Measurements from ENCODE around the gene CRTC1.
A peak's percentile ranks its signal among the peaks of the same experiment; 100 is the strongest.
"Not testable (repeated sequence)": the region's sequence is repeated elsewhere in the genome, so short reads cannot be mapped to it uniquely, and the experiment has no call there.

CRTC1 gene

GRCh38 chr19:18815673-18816072, 132.2 kb downstream of the CRTC1 start:
- no peak for DNase-seq

- DNase-seq: not testable (repeated sequence)
Observed at GRCh38 chr19:18816645-18817044, 133.2 kb downstream of the CRTC1 start.

- DNase-seq: no peak
Observed at GRCh38 chr19:18817574-18817973, 134.1 kb downstream of the CRTC1 start.

- DNase-seq: no peak
Observed at GRCh38 chr19:18828786-18829185, 145.3 kb downstream of the CRTC1 start.

GRCh38 chr19:18830488-18830887, 147.0 kb downstream of the CRTC1 start:
- DNase-seq: no peak

GRCh38 chr19:18831524-18832305, 148.2 kb downstream of the CRTC1 start, which contains the start of gene UPF1:
TSS of gene UPF1 (plus strand) at chr19:18831959. CDS start at chr19:18832210, 251 bp downstream.
- peak; percentile 86 for DNase-seq

Data from NCI-H510A (cell line).